GM21367 (cell line): ENCODE data around the gene TTC12.

Source experiments
- ATAC-seq: cut with Tn5 transposase; IDR thresholded peaks from one replicate; pipeline ENCODE4 v1.9.1; 2021; ENCODE audit not compliant: unreplicated experiment

TTC12 gene

GRCh38 chr11:113319085-113319484 is 4.7 kb downstream of the TTC12 start:
- ATAC-seq: no peak

DNA sequence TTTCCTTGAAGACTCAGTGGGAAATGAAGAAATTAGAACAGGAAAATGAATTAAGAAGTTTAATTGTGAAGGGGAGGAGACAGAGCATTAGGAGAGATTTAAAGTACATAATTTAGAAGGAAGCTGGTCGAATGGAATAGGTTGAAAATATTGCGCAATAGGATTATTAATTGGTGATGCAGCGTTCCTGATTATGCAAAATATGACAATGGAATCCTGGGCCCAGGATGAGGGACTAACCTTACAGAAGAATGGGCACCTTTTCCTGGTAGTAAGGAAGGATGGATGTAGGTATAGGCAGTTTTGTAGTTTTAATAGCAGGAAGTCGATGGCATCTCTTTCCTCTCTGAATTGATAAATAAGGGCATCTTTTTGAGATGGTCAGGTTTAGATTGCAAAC is 7.8 kb downstream of the TTC12 start:
- ATAC-seq: no peak

- no peak for ATAC-seq
Observed at GRCh38 chr11:113324250-113324649, 9.9 kb downstream of the TTC12 start.

GRCh38 chr11:113329725-113330124 is 15.3 kb downstream of the TTC12 start:
- ATAC-seq: no peak

DNA sequence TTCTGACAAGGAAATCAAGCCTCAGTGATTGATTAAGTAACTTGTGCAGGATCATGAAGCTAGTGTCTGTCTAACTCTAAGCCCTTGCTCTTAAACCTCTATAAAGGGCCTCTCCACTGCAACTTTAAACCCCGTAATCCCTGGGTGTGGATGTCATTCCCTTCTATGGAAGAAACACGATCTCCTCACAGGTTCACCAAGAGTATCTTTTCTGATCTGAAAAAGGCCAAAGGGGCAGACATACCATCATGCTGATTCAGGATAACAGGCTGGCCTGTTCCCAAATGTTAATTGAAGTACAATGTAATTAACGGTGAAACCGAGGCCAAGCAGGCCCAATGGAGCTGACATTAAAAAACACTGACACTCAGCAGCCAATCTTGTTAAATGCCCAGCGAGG is 17.1 kb downstream of the TTC12 start:
- no peak for ATAC-seq

- ATAC-seq: no peak
Observed at GRCh38 chr11:113332023-113332422, 17.6 kb downstream of the TTC12 start.

DNA sequence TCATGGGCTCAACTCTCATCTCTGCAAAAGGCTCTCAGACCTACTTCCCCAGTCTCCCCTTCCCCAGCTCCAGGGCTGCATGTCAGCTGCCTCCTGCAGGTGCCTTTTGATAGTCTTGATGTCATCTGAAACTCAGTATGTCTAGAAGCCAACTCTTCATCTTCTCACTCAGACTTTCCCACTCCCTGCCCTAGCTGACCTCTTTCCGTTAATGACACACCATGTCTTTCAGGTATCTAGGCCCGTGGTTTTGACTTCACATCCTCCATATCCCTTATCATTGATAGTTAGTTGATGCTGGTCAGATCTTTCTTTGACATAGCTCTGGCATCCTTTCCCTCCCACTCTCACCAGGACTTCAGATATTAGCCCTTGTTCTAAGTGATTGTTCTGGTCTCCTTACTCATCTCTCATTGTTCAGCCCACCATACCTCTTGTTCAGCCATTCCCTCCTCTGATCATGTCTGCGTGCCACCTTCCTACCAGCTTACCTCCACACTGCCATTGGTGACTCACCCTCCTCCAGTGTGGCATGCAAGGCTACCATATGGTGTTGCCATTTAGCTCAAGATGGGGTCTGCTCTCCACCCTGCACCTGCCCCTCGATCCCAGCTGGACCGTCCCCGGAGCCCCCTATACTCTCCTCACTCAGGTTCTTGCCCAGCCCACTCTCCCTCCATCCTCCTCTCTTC is 18.4 kb downstream of the TTC12 start:
- no peak for ATAC-seq

- no peak for ATAC-seq
Observed at GRCh38 chr11:113334183-113334582, 19.8 kb downstream of the TTC12 start.

DNA sequence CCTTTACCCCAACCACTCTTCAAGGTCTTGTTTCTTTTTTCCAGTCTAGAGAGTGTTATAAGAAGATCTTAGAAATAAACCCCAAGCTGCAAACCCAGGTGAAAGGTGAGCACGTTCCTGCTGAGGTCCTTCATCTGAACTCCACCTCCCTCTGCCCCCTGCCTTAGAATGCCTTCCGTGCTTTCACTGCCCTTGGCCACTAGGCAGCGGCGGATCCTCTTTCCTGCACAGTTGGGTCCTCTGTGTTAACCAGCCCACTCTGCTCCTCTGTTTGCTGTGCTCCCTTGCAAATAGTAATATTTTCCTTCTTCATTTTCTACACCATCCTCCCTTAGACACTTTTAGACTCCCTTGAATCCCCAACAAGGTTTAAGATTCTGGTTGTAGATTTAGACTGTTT is 24.3 kb downstream of the TTC12 start:
- ATAC-seq: no peak

- ATAC-seq: no peak
Observed at GRCh38 chr11:113339929-113340589, 25.7 kb downstream of the TTC12 start.

GRCh38 chr11:113341388-113342165 is 27.2 kb downstream of the TTC12 start:
- ATAC-seq: no peak

DNA sequence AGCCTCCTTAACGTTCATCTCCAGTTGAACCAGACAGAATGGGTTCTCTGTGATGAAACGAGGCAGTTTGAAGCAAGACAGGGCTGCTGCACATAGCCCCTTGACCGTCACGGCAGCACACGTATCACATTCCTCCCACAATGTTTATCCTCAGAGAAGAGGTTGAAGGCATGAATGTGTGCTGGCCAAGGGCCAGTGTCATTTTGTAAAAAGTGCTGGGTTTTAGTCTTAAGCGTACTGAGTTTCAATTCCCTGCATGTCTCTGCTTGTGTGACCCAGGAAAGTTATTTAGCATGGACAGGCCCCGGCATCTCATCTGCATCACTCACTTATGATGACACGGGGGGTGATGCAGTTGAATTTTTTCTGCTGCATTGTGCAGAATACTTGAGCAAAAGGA is 31.6 kb downstream of the TTC12 start:
- ATAC-seq: no peak

- no peak for ATAC-seq
Observed at GRCh38 chr11:113349528-113349927, 35.1 kb downstream of the TTC12 start.

GRCh38 chr11:113350336-113351067 is 36.1 kb downstream of the TTC12 start:
- no peak for ATAC-seq

DNA sequence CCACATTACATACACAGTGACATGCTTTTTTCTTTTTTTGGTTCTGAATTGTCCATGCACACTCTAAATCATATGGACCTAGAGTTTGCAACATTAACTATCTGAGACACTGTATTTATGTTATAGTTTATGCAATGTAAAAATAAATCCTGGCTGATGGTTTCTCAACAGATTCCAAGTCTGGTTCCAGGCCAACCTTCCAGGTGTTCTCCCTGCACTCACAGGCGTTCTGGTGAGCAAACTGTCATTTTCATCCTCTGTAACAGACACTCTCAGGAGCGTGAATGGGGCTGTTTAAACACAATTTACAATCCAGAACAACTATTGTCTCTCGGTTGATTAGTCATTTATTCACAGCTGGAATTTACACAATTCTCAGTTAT is 36.7 kb downstream of the TTC12 start:
- ATAC-seq: no peak

GRCh38 chr11:113351480-113351879 is 37.1 kb downstream of the TTC12 start:
- ATAC-seq: no peak

DNA sequence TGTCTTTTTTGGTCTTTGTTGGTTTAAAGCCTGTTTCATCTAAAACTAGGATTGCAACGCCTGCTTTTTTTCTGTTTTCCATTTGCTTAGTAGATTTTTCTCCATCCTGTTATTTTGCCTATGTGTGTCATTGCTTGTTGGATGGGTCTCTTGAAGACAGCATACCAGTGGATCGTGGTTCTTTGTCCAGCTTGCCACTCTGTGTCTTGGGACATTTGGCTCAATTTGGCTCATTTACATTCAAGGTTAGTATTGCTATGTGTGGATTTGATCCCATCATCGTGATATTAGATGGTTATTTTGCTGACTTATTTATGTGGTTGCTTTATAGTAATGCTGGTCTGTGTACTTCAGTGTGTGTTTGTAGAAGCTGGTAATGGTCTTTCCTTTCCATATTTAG is 41.8 kb downstream of the TTC12 start:
- no peak for ATAC-seq

GRCh38 chr11:113363406-113363805 is 49.0 kb downstream of the TTC12 start:
- no peak for ATAC-seq

- ATAC-seq: no peak
Observed at GRCh38 chr11:113363996-113364641, 49.7 kb downstream of the TTC12 start.

GRCh38 chr11:113365895-113366294 is 51.5 kb downstream of the TTC12 start:
- ATAC-seq: no peak

GRCh38 chr11:113369411-113369810 is 55.0 kb downstream of the TTC12 start:
- no peak for ATAC-seq
